Measurements from ENCODE around the gene PHACTR3. TPM values are rescaled to one million over a fixed set of nuclear protein-coding genes. Genes with fewer than 3 reads are reported as not detected.
A peak's percentile ranks its signal among the peaks of the same experiment; 100 is the strongest.

Gene PHACTR3
- total RNA-seq, 1 donor from 2014 or later: 8.7 TPM

DNA sequence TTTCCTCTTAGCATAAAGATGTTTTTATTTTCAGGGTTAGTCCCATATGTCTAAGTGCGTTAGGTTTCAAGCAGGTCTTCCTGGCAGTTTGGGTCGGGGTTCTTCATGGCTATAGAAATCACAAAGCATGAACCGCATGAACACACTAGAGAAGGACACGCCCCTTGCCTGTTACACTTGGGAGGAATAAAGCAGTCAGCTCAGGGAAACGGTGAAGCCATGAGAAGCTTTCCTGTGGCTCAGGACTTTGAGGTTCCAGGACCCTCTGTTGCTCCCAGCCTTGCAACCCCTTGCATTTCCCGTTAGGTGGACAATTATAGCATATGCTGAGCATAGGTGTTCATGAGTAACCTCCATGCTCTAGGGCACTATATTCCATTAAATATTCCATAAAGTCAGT lies 232.4 kb downstream of the PHACTR3 start:
- DNase-seq (ENCODE audit: low spot score): no peak
- no peak overlapping the region for H3K27ac Mint-ChIP-seq (ENCODE audit: unreplicated experiment)
- H3K27me3 Mint-ChIP-seq (ENCODE audit: unreplicated experiment): peaks cover 3% of the 10 kb centered on the region
- H3K36me3 Mint-ChIP-seq (ENCODE audit: low read depth, unreplicated experiment): no peaks in the 10 kb centered on the region
- no peaks in the 10 kb centered on the region for H3K9me3 Mint-ChIP-seq (ENCODE audit: unreplicated experiment)
- peaks cover 50% of the 10 kb centered on the region for H3K4me1 Mint-ChIP-seq (ENCODE audit: unreplicated experiment)
- TF ChIP-seq, protein P1, sequence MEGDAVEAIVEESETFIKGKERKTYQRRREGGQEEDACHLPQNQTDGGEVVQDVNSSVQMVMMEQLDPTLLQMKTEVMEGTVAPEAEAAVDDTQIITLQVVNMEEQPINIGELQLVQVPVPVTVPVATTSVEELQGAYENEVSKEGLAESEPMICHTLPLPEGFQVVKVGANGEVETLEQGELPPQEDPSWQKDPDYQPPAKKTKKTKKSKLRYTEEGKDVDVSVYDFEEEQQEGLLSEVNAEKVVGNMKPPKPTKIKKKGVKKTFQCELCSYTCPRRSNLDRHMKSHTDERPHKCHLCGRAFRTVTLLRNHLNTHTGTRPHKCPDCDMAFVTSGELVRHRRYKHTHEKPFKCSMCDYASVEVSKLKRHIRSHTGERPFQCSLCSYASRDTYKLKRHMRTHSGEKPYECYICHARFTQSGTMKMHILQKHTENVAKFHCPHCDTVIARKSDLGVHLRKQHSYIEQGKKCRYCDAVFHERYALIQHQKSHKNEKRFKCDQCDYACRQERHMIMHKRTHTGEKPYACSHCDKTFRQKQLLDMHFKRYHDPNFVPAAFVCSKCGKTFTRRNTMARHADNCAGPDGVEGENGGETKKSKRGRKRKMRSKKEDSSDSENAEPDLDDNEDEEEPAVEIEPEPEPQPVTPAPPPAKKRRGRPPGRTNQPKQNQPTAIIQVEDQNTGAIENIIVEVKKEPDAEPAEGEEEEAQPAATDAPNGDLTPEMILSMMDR (IDR thresholded peaks at IDR 0.05; ENCODE audit: unreplicated experiment): no peak
- H3K4me3 Mint-ChIP-seq (ENCODE audit: unreplicated experiment): no peak overlapping the region

DNA sequence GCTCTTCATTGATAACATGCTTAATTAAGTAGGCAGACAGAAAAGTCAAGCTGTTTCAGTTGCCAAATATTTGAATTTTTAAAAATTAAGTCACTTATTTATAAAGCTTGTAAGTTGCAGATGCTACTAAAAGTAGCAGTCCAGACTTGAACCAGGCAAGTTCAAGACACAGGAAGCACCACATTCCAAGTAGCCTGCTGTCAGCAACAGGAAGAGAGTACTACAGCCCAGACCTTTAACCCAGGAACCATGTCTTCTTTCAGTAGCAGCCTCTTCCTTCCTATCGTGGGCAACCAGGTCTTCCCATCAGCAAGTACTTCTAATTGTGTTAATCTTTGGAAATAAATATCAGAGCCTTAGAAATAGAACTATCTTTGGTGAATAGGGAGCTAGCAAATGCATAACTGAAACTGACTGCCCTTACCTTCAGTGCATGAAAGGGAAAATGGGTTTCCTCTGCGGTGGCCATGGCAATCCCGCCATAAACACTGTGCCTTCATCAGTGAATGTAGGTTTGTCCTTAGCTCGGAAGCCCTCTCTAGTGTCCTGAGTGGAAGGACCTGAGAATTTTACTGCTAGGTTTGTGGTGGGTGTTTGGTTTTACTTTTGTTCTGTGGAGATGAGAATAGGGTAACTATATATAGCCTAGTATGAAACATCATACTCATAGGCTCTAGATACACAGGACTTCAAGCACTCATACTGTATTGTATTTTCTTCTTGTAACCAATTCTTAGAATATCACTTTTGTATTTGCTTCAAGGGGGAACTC lies 233.5 kb downstream of the PHACTR3 start:
- H3K36me3 Mint-ChIP-seq (ENCODE audit: low read depth, unreplicated experiment): no peaks in the 10 kb centered on the region
- H3K27ac Mint-ChIP-seq (ENCODE audit: unreplicated experiment): peak overlapping the region; percentile 82
- H3K4me3 Mint-ChIP-seq (ENCODE audit: unreplicated experiment): no peak overlapping the region
- peaks cover 44% of the 10 kb centered on the region for H3K4me1 Mint-ChIP-seq (ENCODE audit: unreplicated experiment)
- DNase-seq (ENCODE audit: low spot score): no peak
- TF ChIP-seq, protein P1 (IDR thresholded peaks at IDR 0.05; ENCODE audit: unreplicated experiment): no peak
- no peaks in the 10 kb centered on the region for H3K9me3 Mint-ChIP-seq (ENCODE audit: unreplicated experiment)
- peaks cover 3% of the 10 kb centered on the region for H3K27me3 Mint-ChIP-seq (ENCODE audit: unreplicated experiment)

DNA sequence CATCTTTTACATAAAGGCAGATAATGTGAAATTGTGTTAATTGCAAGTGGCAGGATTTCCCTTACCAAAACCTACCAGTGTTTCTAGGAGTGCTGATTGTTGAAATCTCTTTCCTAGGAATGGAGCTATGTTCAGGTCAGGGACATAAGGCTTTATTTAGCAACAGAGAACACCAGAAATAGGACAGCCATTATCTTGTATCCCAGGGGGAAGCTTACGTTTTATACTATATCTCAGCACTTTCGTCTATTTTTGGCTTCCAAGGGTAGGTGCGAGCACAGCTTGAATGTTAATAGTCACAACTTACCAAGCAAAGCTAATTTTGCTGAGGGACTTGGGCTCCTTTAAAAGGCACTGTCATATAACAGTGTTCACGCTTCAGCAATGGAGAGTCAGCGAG lies 235.1 kb downstream of the PHACTR3 start:
- TF ChIP-seq, protein P1 (IDR thresholded peaks at IDR 0.05; ENCODE audit: unreplicated experiment): no peak
- no peak overlapping the region for H3K27ac Mint-ChIP-seq (ENCODE audit: unreplicated experiment)
- no peak for DNase-seq (ENCODE audit: low spot score)
- H3K4me1 Mint-ChIP-seq (ENCODE audit: unreplicated experiment): peaks cover 34% of the 10 kb centered on the region
- H3K4me3 Mint-ChIP-seq (ENCODE audit: unreplicated experiment): no peak overlapping the region
- H3K27me3 Mint-ChIP-seq (ENCODE audit: unreplicated experiment): peaks cover 3% of the 10 kb centered on the region
- no peaks in the 10 kb centered on the region for H3K36me3 Mint-ChIP-seq (ENCODE audit: low read depth, unreplicated experiment)
- no peaks in the 10 kb centered on the region for H3K9me3 Mint-ChIP-seq (ENCODE audit: unreplicated experiment)

DNA sequence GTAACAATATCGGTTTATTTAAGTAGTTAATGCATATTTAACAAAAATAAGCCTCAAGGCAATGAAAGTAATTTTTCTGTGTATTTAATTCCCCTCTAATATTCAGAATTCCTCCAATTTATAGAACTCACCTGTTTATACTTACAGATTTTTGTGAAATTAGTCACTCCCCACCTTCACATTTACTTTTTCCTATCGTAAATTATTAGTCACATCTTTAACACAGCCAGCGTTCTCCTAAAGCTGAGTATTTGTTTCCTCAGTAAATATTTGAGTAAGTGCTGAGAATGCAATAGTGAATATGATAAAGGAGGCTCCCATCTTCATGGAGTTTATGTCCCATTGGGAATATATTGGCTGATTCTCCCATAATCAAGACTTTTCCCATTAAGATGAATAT lies 241.1 kb downstream of the PHACTR3 start:
- H3K4me3 Mint-ChIP-seq (ENCODE audit: unreplicated experiment): no peak overlapping the region
- DNase-seq (ENCODE audit: low spot score): no peak
- H3K36me3 Mint-ChIP-seq (ENCODE audit: low read depth, unreplicated experiment): no peaks in the 10 kb centered on the region
- no peaks in the 10 kb centered on the region for H3K4me1 Mint-ChIP-seq (ENCODE audit: unreplicated experiment)
- TF ChIP-seq, protein P1 (IDR thresholded peaks at IDR 0.05; ENCODE audit: unreplicated experiment): no peak
- no peaks in the 10 kb centered on the region for H3K9me3 Mint-ChIP-seq (ENCODE audit: unreplicated experiment)
- no peak overlapping the region for H3K27ac Mint-ChIP-seq (ENCODE audit: unreplicated experiment)
- H3K27me3 Mint-ChIP-seq (ENCODE audit: unreplicated experiment): peaks cover 3% of the 10 kb centered on the region

DNA sequence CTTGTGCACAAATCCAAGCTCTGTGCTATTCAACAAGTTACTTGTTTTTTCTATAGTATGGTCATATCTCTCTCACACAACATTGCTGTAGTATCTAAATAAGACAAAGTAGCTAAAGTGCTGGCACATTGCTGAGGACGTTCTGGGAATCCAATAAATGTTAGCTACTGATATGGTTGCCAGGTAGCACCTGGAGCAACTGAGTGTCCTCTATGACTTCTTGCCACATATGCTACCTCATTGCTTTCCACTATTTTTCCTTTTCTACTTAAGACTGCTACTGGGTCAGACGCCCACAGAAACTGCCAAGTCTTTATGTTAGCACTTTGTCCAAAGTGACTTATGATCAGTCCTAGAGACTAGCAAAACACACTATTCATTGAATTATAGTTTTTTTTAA lies 243.8 kb downstream of the PHACTR3 start:
- peaks cover 2% of the 10 kb centered on the region for H3K27me3 Mint-ChIP-seq (ENCODE audit: unreplicated experiment)
- TF ChIP-seq, protein P1 (IDR thresholded peaks at IDR 0.05; ENCODE audit: unreplicated experiment): no peak
- no peak for DNase-seq (ENCODE audit: low spot score)
- no peaks in the 10 kb centered on the region for H3K4me1 Mint-ChIP-seq (ENCODE audit: unreplicated experiment)
- no peaks in the 10 kb centered on the region for H3K36me3 Mint-ChIP-seq (ENCODE audit: low read depth, unreplicated experiment)
- no peak overlapping the region for H3K4me3 Mint-ChIP-seq (ENCODE audit: unreplicated experiment)
- H3K9me3 Mint-ChIP-seq (ENCODE audit: unreplicated experiment): no peaks in the 10 kb centered on the region
- H3K27ac Mint-ChIP-seq (ENCODE audit: unreplicated experiment): no peak overlapping the region
